Measurements from ENCODE around the gene GLIS1. TPM values are rescaled to one million over a fixed set of nuclear protein-coding genes. Genes with fewer than 3 reads are reported as not detected.

The GLIS1 gene
- total RNA-seq, 4 donors from 2014 or later = 0.63 to 2.4 (median 1.0) TPM

- H3K4me3 ChIP-seq (ENCODE audit: low read depth, poor library complexity, severe bottlenecking) = no peak overlapping the region
- peak in 1 of 2 donors; percentile 5 for DNase-seq (ENCODE audit: low spot score in 2 of 2)
- WGBS, 2 donors = 90 to 95% methylated on average over 1 of the region's 1 CpG
- intact Hi-C loops (cut with DNase I; ENCODE audit: low total_unique reads) = no loop called here
- TF ChIP-seq CTCF (IDR thresholded peaks at IDR 0.05) = no peak
- no peak for TF ChIP-seq POLR2A (IDR thresholded peaks at IDR 0.05)
Observed at GRCh38 chr1:53645690-53646078, 93.3 kb downstream of the GLIS1 start.

- H3K4me3 ChIP-seq (ENCODE audit: low read depth, poor library complexity, severe bottlenecking) = no peak overlapping the region
- 85 to 88% methylated on average over 14 of the region's 14 CpGs for WGBS, 2 donors
- intact Hi-C loops (cut with DNase I; ENCODE audit: low total_unique reads) = no loop called here
- TF ChIP-seq POLR2A (IDR thresholded peaks at IDR 0.05) (no peak), CTCF (IDR thresholded peaks at IDR 0.05) (no peak)
- peak in 1 of 2 donors; percentile 42 for DNase-seq (ENCODE audit: low spot score in 2 of 2)
Observed at GRCh38 chr1:53644909-53645689, 93.9 kb downstream of the GLIS1 start.

- H3K4me3 ChIP-seq (ENCODE audit: low read depth, poor library complexity, severe bottlenecking) = no peak overlapping the region
- TF ChIP-seq CTCF (IDR thresholded peaks at IDR 0.05) (no peak), POLR2A (IDR thresholded peaks at IDR 0.05) (no peak)
- peak in 1 of 2 donors; percentile 39 for DNase-seq (ENCODE audit: low spot score in 2 of 2)
- intact Hi-C loops (cut with DNase I; ENCODE audit: low total_unique reads) = no loop called here
- 79 to 88% methylated on average over 7 of the region's 7 CpGs for WGBS, 2 donors
Observed at GRCh38 chr1:53644496-53644895, 94.5 kb downstream of the GLIS1 start.

- no peak for TF ChIP-seq POLR2A (IDR thresholded peaks at IDR 0.05)
- TF ChIP-seq CTCF (IDR thresholded peaks at IDR 0.05) = no peak
- DNase-seq (ENCODE audit: low spot score in 2 of 2) = peak in 1 of 2 donors; percentile 56
- WGBS, 2 donors = 81 to 89% methylated on average over 4 of the region's 4 CpGs
- intact Hi-C loops (cut with DNase I; ENCODE audit: low total_unique reads) = no loop called here
- no peak overlapping the region for H3K4me3 ChIP-seq (ENCODE audit: low read depth, poor library complexity, severe bottlenecking)
Observed at GRCh38 chr1:53643881-53644390, 95.0 kb downstream of the GLIS1 start.

GRCh38 chr1:53643041-53643880, 95.7 kb downstream of the GLIS1 start:
- TF ChIP-seq POLR2A (IDR thresholded peaks at IDR 0.05) = no peak
- no peak for TF ChIP-seq CTCF (IDR thresholded peaks at IDR 0.05)
- peak in 1 of 2 donors; percentile 71 for DNase-seq (ENCODE audit: low spot score in 2 of 2)
- intact Hi-C loops (cut with DNase I; ENCODE audit: low total_unique reads) = no loop called here
- no peak overlapping the region for H3K4me3 ChIP-seq (ENCODE audit: low read depth, poor library complexity, severe bottlenecking)
- WGBS, 2 donors = 83 to 87% methylated on average over 17 of the region's 17 CpGs

Measured in lower leg skin (tissue), 4 donors.